KMS-11 (cell line): ENCODE measurements around the gene NXN.
"Not testable (repeated sequence)": the region's sequence is repeated elsewhere in the genome, so short reads cannot be mapped to it uniquely, and the experiment has no call there.

Source experiments
- H2AFZ ChIP-seq: fragments of 200-600 bp; sonication (generic); 2 replicates; pipeline ENCODE4 v1.6.1; 2016; ENCODE audit warnings: antibody characterized with exemption, mixed run types, low read depth
- H3K27ac ChIP-seq: fragments of 200-600 bp; sonication (generic); 2 replicates; pipeline ENCODE4 v1.6.1; 2016; ENCODE audit warnings: mild to moderate bottlenecking, mixed run types
- H3K27me3 ChIP-seq: fragments of 200-600 bp; sonication (generic); 2 replicates; pipeline ENCODE4 v1.6.1; 2017; ENCODE audit warnings: mild to moderate bottlenecking, low read depth, mixed run types, moderate library complexity; ENCODE audit not compliant: insufficient read depth
- H3K36me3 ChIP-seq: fragments of 200-600 bp; sonication (generic); 2 replicates; pipeline ENCODE4 v1.6.1; 2017; ENCODE audit warnings: mild to moderate bottlenecking, mixed run types; ENCODE audit not compliant: insufficient read depth
- H3K4me1 ChIP-seq: fragments of 200-600 bp; sonication (generic); 2 replicates; pipeline ENCODE4 v1.6.1; 2016; ENCODE audit warnings: mild to moderate bottlenecking, low read depth, mixed run types; ENCODE audit not compliant: poor library complexity, severe bottlenecking
- H3K4me2 ChIP-seq: fragments of 200-600 bp; sonication (generic); 2 replicates; pipeline ENCODE4 v1.7.0; 2016; ENCODE audit warnings: mild to moderate bottlenecking, mixed run types
- H3K4me3 ChIP-seq: fragments of 200-600 bp; sonication (generic); IDR thresholded peaks from 2 replicates; pipeline ENCODE4 v1.6.1; 2017; ENCODE audit warnings: low read depth, low read length, mixed read lengths; ENCODE audit not compliant: insufficient read depth
- H3K79me2 ChIP-seq: fragments of 200-600 bp; sonication (generic); 2 replicates; pipeline ENCODE4 v1.6.1; 2016; ENCODE audit warnings: low read depth, mixed run types; ENCODE audit not compliant: insufficient read depth
- H3K9ac ChIP-seq: fragments of 200-600 bp; sonication (generic); 2 replicates; pipeline ENCODE4 v1.6.1; 2016; ENCODE audit warnings: mild to moderate bottlenecking, mixed run types
- H4K20me1 ChIP-seq: fragments of 200-600 bp; sonication (generic); 2 replicates; pipeline ENCODE4 v1.6.1; 2016; ENCODE audit warnings: mild to moderate bottlenecking, mixed run types; ENCODE audit not compliant: insufficient read depth
- CTCF ChIP-seq: fragments of 200-600 bp; sonication (generic); conservative IDR thresholded peaks from 2 replicates; pipeline ENCODE4 v1.6.1; 2017; ENCODE audit warnings: low read depth, mild to moderate bottlenecking, antibody characterized with exemption, low read length, moderate library complexity, mixed read lengths

Gene NXN

GRCh38 chr17:957856-958421 lies 21.6 kb downstream of the NXN start:
- TF ChIP-seq CTCF: no peak
- no peaks in the 10 kb centered on the region for H3K79me2 ChIP-seq
- no peak overlapping the region for H2AFZ ChIP-seq
- H3K9ac ChIP-seq: no peak overlapping the region
- no peaks in the 10 kb centered on the region for H3K4me1 ChIP-seq
- H3K36me3 ChIP-seq: no peaks in the 10 kb centered on the region
- H3K27ac ChIP-seq: no peak overlapping the region
- H4K20me1 ChIP-seq: no peaks in the 10 kb centered on the region
- H3K4me2 ChIP-seq: no peak overlapping the region
- no peak overlapping the region for H3K4me3 ChIP-seq
- H3K27me3 ChIP-seq: peaks cover 7% of the 10 kb centered on the region; the same call in 1 of the 2 replicates

DNA sequence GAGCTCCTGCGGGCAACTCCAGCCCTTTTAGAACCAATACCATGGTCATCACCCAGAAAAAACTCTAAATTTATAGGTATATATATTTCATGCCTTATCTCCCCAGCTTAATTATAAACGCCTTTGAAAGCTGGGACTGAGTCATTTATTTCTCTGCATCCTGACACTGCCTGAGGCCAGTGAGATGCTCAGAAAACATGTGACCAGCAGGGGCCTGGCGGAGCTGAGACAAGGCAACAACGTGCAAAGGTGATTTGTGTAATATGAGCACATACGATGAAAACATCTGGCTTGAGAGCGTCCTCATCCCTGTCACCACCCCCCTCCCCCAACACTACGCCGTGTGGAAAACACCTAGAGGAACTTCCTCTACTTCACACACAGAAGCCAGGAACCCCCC lies 22.7 kb downstream of the NXN start:
- TF ChIP-seq CTCF: no peak
- Histone ChIP-seq H4K20me1 (no peaks in the 10 kb centered on the region), H3K4me1 (no peaks in the 10 kb centered on the region), H3K27me3 (peaks cover 7% of the 10 kb centered on the region; the same call in 1 of the 2 replicates), H3K79me2 (no peaks in the 10 kb centered on the region), H3K4me2 (no peak overlapping the region), H3K27ac (no peak overlapping the region), H2AFZ (no peak overlapping the region), H3K9ac (no peak overlapping the region), H3K4me3 (no peak overlapping the region), H3K36me3 (no peaks in the 10 kb centered on the region)

DNA sequence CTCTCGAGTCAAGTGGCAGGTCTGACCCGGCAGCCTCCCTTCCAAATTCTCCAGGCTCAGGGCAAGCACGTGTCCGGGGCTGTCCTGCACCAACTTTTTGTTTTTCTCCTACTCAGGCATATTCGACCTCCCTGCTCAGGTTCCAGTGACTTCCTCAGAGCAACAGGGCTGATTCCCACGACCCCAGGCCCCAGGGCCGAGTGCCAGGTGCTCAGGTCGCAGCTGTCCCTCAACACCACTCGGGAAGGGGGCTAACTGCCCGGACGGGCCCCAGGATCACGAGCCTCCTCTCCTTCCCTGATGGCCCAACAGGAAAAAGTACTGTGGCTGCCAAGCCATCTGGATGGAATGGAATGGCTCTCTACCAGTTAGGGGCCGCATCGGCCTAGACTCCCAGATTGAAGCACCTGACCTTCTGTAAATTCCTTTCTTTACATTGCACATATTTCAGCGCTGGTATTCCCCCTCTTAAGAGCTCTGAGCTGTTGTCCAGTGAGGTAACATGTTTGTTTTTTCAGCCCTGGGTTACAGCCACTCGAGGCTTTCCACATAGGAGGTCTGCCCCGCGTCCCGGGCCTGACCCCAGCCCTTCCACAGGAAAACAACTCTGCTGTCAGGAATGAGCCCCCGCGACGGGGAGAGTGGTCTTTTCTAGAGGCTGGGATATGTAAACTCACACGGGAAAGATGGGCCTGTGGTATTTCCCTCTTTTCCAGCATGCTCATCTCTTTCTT lies 25.0 kb downstream of the NXN start:
- H3K4me3 ChIP-seq: no peak overlapping the region
- H3K4me1 ChIP-seq: no peaks in the 10 kb centered on the region
- no peaks in the 10 kb centered on the region for H3K36me3 ChIP-seq
- no peak overlapping the region for H2AFZ ChIP-seq
- H3K79me2 ChIP-seq: no peaks in the 10 kb centered on the region
- no peaks in the 10 kb centered on the region for H4K20me1 ChIP-seq
- no peak overlapping the region for H3K27ac ChIP-seq
- no peak overlapping the region for H3K4me2 ChIP-seq
- no peak overlapping the region for H3K9ac ChIP-seq
- no peak for TF ChIP-seq CTCF
- 0 out of 2 replicates have a peak, but pooled peaks cover 3% of the 10 kb centered on the region for H3K27me3 ChIP-seq

DNA sequence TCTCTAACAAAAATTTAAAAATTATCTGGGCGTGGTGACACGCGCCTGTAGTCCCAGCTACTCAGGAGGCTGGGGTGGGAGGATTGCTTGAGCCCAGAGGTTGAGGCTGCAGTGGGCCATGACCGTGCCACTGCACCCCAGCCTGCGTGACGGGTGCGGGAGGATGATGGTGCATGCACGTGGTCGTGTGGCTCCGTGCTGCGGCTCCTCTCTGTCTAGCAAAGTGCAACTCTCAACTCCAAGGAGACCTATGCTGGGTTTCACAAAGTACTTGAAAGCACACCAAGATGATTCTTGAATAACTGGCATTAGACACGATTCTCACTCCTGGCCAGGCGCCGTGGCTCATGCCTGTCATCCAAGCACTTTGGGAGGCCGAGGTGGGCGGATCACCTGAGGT lies 25.8 kb downstream of the NXN start:
- Histone ChIP-seq H3K4me3 (no peak overlapping the region), H3K9ac (no peak overlapping the region), H3K4me2 (no peak overlapping the region), H3K36me3 (no peaks in the 10 kb centered on the region), H3K27ac (no peak overlapping the region), H4K20me1 (no peaks in the 10 kb centered on the region), H3K4me1 (no peaks in the 10 kb centered on the region), H3K27me3 (0 out of 2 replicates have a peak, but pooled peaks cover 3% of the 10 kb centered on the region), H3K79me2 (no peaks in the 10 kb centered on the region), H2AFZ (no peak overlapping the region)
- no peak for TF ChIP-seq CTCF

GRCh38 chr17:952592-952991 lies 27.0 kb downstream of the NXN start:
- not testable (repeated sequence) for H4K20me1 ChIP-seq, H3K9ac ChIP-seq, H2AFZ ChIP-seq, H3K4me2 ChIP-seq, H3K27me3 ChIP-seq, H3K79me2 ChIP-seq, H3K36me3 ChIP-seq, H3K27ac ChIP-seq, H3K4me3 ChIP-seq, H3K4me1 ChIP-seq
